ENCODE results near the gene SVIL. TPM values are rescaled to one million over a fixed set of nuclear protein-coding genes. Genes with fewer than 3 reads are reported as not detected.
"Not testable (repeated sequence)": the region's sequence is repeated elsewhere in the genome, so short reads cannot be mapped to it uniquely, and the experiment has no call there.

SVIL gene
- total and polyA plus RNA-seq, 2 donors (not counting 1 experiment from before 2014, with no cell fraction given), result 17.7 to 94.3 TPM

GRCh38 chr10:29578457-29578856 lies 56.3 kb downstream of the SVIL start:
- Histone ChIP-seq H3K27ac (ENCODE audit: insufficient read depth, low read length) (no peak overlapping the region), H4K20me1 (ENCODE audit: control insufficient read depth, extremely low read depth, insufficient read depth, low read length) (no peaks in the 10 kb centered on the region), H2AFZ (ENCODE audit: low read length) (no peak overlapping the region), H3K79me2 (ENCODE audit: control insufficient read depth, insufficient read depth, low read length) (no peaks in the 10 kb centered on the region), H3K4me2 (ENCODE audit: extremely low read depth, insufficient read depth, low read length) (no peak overlapping the region), H3K4me1 (ENCODE audit: control insufficient read depth, extremely low read depth, insufficient read depth, low read length) (no peaks in the 10 kb centered on the region), H3K9ac (ENCODE audit: insufficient read depth, low read length) (no peak overlapping the region), H3K27me3 (ENCODE audit: control insufficient read depth, insufficient read depth, low read length) (no peaks in the 10 kb centered on the region), H3K9me3 (ENCODE audit: control insufficient read depth, insufficient read depth, low read depth, low read length) (no peaks in the 10 kb centered on the region), H3K4me3 (replicated peaks in 1 of 4; ENCODE audit: control extremely low read depth in 1 of 4, insufficient read depth in 1 of 4, low read depth in 3 of 4, low read length in 4 of 4) (no peak overlapping the region), H3K36me3 (ENCODE audit: control insufficient read depth, insufficient read depth, low read length) (no peaks in the 10 kb centered on the region)
- DNase-seq (ENCODE audit: low read depth in 2 of 2), result no peak
- no peak for TF ChIP-seq EZH2 (IDR thresholded peaks at IDR 0.05; ENCODE audit: low read length, missing control alignments)
- no peak for TF ChIP-seq CTCF (conservative IDR thresholded peaks at IDR 0.05 in 1 of 2, IDR thresholded peaks at IDR 0.05 in 1 of 2; ENCODE audit: low read depth in 1 of 2, low read length in 2 of 2)

GRCh38 chr10:29576681-29577080 lies 58.1 kb downstream of the SVIL start:
- Histone ChIP-seq H2AFZ (ENCODE audit: low read length) (no peak overlapping the region), H3K9ac (ENCODE audit: insufficient read depth, low read length) (no peak overlapping the region), H3K4me3 (replicated peaks in 1 of 4; ENCODE audit: control extremely low read depth in 1 of 4, insufficient read depth in 1 of 4, low read depth in 3 of 4, low read length in 4 of 4) (no peak overlapping the region), H3K4me1 (ENCODE audit: control insufficient read depth, extremely low read depth, insufficient read depth, low read length) (no peaks in the 10 kb centered on the region), H3K27ac (ENCODE audit: insufficient read depth, low read length) (no peak overlapping the region), H3K27me3 (ENCODE audit: control insufficient read depth, insufficient read depth, low read length) (no peaks in the 10 kb centered on the region), H3K4me2 (ENCODE audit: extremely low read depth, insufficient read depth, low read length) (no peak overlapping the region), H4K20me1 (ENCODE audit: control insufficient read depth, extremely low read depth, insufficient read depth, low read length) (no peaks in the 10 kb centered on the region), H3K36me3 (ENCODE audit: control insufficient read depth, insufficient read depth, low read length) (no peaks in the 10 kb centered on the region), H3K9me3 (ENCODE audit: control insufficient read depth, insufficient read depth, low read depth, low read length) (no peaks in the 10 kb centered on the region), H3K79me2 (ENCODE audit: control insufficient read depth, insufficient read depth, low read length) (no peaks in the 10 kb centered on the region)
- DNase-seq (ENCODE audit: low read depth in 2 of 2), result peak in 1 of 2 donors; percentile 70
- TF ChIP-seq CTCF (conservative IDR thresholded peaks at IDR 0.05 in 1 of 2, IDR thresholded peaks at IDR 0.05 in 1 of 2; ENCODE audit: low read depth in 1 of 2, low read length in 2 of 2) (no peak), EZH2 (IDR thresholded peaks at IDR 0.05; ENCODE audit: low read length, missing control alignments) (no peak)

- no peak for TF ChIP-seq EZH2 (IDR thresholded peaks at IDR 0.05; ENCODE audit: low read length, missing control alignments)
- H3K79me2 ChIP-seq (ENCODE audit: control insufficient read depth, insufficient read depth, low read length), result no peaks in the 10 kb centered on the region
- H3K27me3 ChIP-seq (ENCODE audit: control insufficient read depth, insufficient read depth, low read length), result no peaks in the 10 kb centered on the region
Measured at GRCh38 chr10:29575098-29575455, 59.7 kb downstream of the SVIL start.

GRCh38 chr10:29574212-29575097 lies 60.3 kb downstream of the SVIL start:
- not testable (repeated sequence) for DNase-seq (ENCODE audit: low read depth in 2 of 2); H3K27ac ChIP-seq (ENCODE audit: insufficient read depth, low read length); H3K79me2 ChIP-seq (ENCODE audit: control insufficient read depth, insufficient read depth, low read length); H3K36me3 ChIP-seq (ENCODE audit: control insufficient read depth, insufficient read depth, low read length); H3K9me3 ChIP-seq (ENCODE audit: control insufficient read depth, insufficient read depth, low read depth, low read length); H3K27me3 ChIP-seq (ENCODE audit: control insufficient read depth, insufficient read depth, low read length); H4K20me1 ChIP-seq (ENCODE audit: control insufficient read depth, extremely low read depth, insufficient read depth, low read length); H2AFZ ChIP-seq (ENCODE audit: low read length); H3K4me2 ChIP-seq (ENCODE audit: extremely low read depth, insufficient read depth, low read length); H3K4me1 ChIP-seq (ENCODE audit: control insufficient read depth, extremely low read depth, insufficient read depth, low read length); H3K4me3 ChIP-seq (replicated peaks in 1 of 4; ENCODE audit: control extremely low read depth in 1 of 4, insufficient read depth in 1 of 4, low read depth in 3 of 4, low read length in 4 of 4); H3K9ac ChIP-seq (ENCODE audit: insufficient read depth, low read length)

More at GRCh38 chr10:29575098-29575455, 59.7 kb downstream of the SVIL start:
- no peaks in the 10 kb centered on the region for H4K20me1 ChIP-seq (ENCODE audit: control insufficient read depth, extremely low read depth, insufficient read depth, low read length)
- no peaks in the 10 kb centered on the region for H3K9me3 ChIP-seq (ENCODE audit: control insufficient read depth, insufficient read depth, low read depth, low read length)
- DNase-seq (ENCODE audit: low read depth in 2 of 2), result no peak
- H3K36me3 ChIP-seq (ENCODE audit: control insufficient read depth, insufficient read depth, low read length), result no peaks in the 10 kb centered on the region
- no peaks in the 10 kb centered on the region for H3K4me1 ChIP-seq (ENCODE audit: control insufficient read depth, extremely low read depth, insufficient read depth, low read length)
- H3K4me2 ChIP-seq (ENCODE audit: extremely low read depth, insufficient read depth, low read length), result no peak overlapping the region
- H3K27ac ChIP-seq (ENCODE audit: insufficient read depth, low read length), result no peak overlapping the region
- H3K4me3 ChIP-seq (replicated peaks in 1 of 4; ENCODE audit: control extremely low read depth in 1 of 4, insufficient read depth in 1 of 4, low read depth in 3 of 4, low read length in 4 of 4), result no peak overlapping the region
- no peak overlapping the region for H3K9ac ChIP-seq (ENCODE audit: insufficient read depth, low read length)
- H2AFZ ChIP-seq (ENCODE audit: low read length), result no peak overlapping the region

DNA sequence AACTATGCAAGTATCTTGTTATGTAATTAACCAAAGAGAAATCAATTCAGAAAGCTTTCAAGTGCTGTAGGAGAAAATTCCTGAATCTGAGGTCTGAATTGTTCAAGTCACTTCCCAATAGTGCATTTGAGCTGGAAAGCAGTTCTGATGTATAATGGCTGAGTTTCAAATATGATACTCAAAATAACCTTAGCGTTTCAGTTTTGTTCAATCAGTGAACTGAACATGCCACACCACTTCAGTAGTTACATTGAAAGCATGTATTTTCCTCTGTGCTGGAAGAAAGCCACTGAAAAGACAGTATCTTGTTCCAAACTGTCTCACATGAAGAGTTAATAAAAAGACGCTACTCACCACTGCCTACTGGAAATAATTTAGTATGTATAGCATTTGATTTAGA lies 64.5 kb downstream of the SVIL start:
- H3K27me3 ChIP-seq (ENCODE audit: control insufficient read depth, insufficient read depth, low read length); H3K79me2 ChIP-seq (ENCODE audit: control insufficient read depth, insufficient read depth, low read length); H3K4me3 ChIP-seq (replicated peaks in 1 of 4; ENCODE audit: control extremely low read depth in 1 of 4, insufficient read depth in 1 of 4, low read depth in 3 of 4, low read length in 4 of 4); H3K4me2 ChIP-seq (ENCODE audit: extremely low read depth, insufficient read depth, low read length); DNase-seq (ENCODE audit: low read depth in 2 of 2); H3K9ac ChIP-seq (ENCODE audit: insufficient read depth, low read length); H2AFZ ChIP-seq (ENCODE audit: low read length); H3K27ac ChIP-seq (ENCODE audit: insufficient read depth, low read length); H4K20me1 ChIP-seq (ENCODE audit: control insufficient read depth, extremely low read depth, insufficient read depth, low read length); H3K36me3 ChIP-seq (ENCODE audit: control insufficient read depth, insufficient read depth, low read length); H3K9me3 ChIP-seq (ENCODE audit: control insufficient read depth, insufficient read depth, low read depth, low read length); H3K4me1 ChIP-seq (ENCODE audit: control insufficient read depth, extremely low read depth, insufficient read depth, low read length): not testable (repeated sequence)

All from fibroblast of lung (primary cell).